ENCODE data around the gene ABCC3. TPM values are rescaled to one million over a fixed set of nuclear protein-coding genes. Genes with fewer than 3 reads are reported as not detected.

The ABCC3 gene
- total RNA-seq, 2 donors from 2014 or later = 0.22 to 0.91 TPM

DNA sequence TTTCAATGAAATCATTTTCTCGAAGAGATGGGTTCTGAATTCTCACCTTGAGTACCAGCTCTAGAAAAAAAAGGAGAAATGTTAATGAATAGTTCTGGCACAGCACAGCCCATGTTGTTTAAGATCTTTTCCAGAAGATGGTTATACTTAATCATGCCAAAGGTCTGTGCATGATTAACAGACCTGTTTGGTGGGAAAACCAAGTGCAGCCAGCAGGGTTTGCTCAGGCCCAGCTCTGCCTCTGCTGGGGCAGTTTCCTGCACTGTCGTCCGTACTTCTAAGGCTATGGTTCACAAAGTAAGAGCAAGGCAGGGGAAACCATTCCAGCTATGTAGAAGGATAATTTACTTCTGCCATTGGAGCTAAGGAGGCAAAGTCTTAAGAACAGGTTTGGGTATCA, 62.4 kb downstream of the ABCC3 start:
- Histone ChIP-seq H3K27ac (ENCODE audit: low read depth, low read length) (no peak overlapping the region), H3K27me3 (ENCODE audit: control insufficient read depth, insufficient read depth, low read length, poor library complexity, severe bottlenecking) (no peaks in the 10 kb centered on the region), H3K36me3 (ENCODE audit: control insufficient read depth, insufficient read depth, low read length) (peaks cover 88% of the 10 kb centered on the region), H3K4me3 (ENCODE audit: low read length) (no peak overlapping the region), H3K4me1 (ENCODE audit: control insufficient read depth, insufficient read depth, low read length) (no peaks in the 10 kb centered on the region), H3K9ac (ENCODE audit: extremely low read depth, low read length, poor library complexity, severe bottlenecking) (no peak overlapping the region), H3K9me3 (ENCODE audit: control insufficient read depth, low read length) (no peaks in the 10 kb centered on the region)
- DNase-seq = no peak
- no peak overlapping the region for H3K27ac Mint-ChIP-seq
- H3K9me3 Mint-ChIP-seq = no peaks in the 10 kb centered on the region
- WGBS, 2 experiments (ENCODE audit: insufficient coverage in 1 of 2, insufficient read length in 1 of 2) = 93 to 100% methylated on average over 3 of the region's 3 CpGs
- H3K4me3 Mint-ChIP-seq = no peak overlapping the region
- TF ChIP-seq, protein P1, sequence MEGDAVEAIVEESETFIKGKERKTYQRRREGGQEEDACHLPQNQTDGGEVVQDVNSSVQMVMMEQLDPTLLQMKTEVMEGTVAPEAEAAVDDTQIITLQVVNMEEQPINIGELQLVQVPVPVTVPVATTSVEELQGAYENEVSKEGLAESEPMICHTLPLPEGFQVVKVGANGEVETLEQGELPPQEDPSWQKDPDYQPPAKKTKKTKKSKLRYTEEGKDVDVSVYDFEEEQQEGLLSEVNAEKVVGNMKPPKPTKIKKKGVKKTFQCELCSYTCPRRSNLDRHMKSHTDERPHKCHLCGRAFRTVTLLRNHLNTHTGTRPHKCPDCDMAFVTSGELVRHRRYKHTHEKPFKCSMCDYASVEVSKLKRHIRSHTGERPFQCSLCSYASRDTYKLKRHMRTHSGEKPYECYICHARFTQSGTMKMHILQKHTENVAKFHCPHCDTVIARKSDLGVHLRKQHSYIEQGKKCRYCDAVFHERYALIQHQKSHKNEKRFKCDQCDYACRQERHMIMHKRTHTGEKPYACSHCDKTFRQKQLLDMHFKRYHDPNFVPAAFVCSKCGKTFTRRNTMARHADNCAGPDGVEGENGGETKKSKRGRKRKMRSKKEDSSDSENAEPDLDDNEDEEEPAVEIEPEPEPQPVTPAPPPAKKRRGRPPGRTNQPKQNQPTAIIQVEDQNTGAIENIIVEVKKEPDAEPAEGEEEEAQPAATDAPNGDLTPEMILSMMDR (conservative IDR thresholded peaks at IDR 0.05) = no peak
- H3K27me3 Mint-ChIP-seq (ENCODE audit: insufficient read depth) = no peaks in the 10 kb centered on the region
- H3K36me3 Mint-ChIP-seq (ENCODE audit: low read depth) = peaks cover 60% of the 10 kb centered on the region
- H3K4me1 Mint-ChIP-seq = peaks cover 4% of the 10 kb centered on the region

DNA sequence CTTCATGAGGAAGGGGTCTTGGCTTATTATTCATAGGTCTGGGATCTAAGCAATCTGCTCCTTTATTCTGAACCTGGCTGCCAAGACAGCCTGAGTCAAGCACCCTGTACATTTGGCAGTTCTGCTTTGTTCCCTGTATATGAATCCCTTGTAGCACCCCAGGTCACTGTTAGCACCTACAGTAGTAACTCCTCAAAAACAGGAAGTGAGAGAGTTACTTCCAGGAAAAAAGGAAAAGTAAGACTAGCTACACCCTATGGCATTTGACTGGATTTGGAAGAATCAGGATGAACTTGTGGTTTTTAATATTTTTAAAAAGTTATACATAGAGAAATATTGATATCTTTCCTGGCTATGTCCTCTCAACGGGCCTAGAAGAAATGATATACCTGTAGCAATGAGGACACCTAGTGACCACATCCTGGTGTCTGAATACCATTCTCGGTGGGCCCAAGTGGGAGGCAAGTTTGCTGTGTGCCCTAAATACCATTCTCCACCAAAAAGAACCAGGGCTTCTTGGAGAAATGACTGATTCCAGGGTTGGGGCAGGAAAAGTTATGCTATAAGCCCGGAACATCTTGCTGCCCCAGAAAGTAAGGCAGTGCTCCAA, 63.1 kb downstream of the ABCC3 start:
- H3K4me3 ChIP-seq (ENCODE audit: low read length) = no peak overlapping the region
- H3K27me3 ChIP-seq (ENCODE audit: control insufficient read depth, insufficient read depth, low read length, poor library complexity, severe bottlenecking) = no peaks in the 10 kb centered on the region
- Mint-ChIP-seq H3K4me1 (peaks cover 4% of the 10 kb centered on the region), H3K36me3 (ENCODE audit: low read depth) (peaks cover 60% of the 10 kb centered on the region), H3K27ac (no peak overlapping the region), H3K27me3 (ENCODE audit: insufficient read depth) (no peaks in the 10 kb centered on the region), H3K9me3 (no peaks in the 10 kb centered on the region), H3K4me3 (no peak overlapping the region)
- no peaks in the 10 kb centered on the region for H3K9me3 ChIP-seq (ENCODE audit: control insufficient read depth, low read length)
- H3K36me3 ChIP-seq (ENCODE audit: control insufficient read depth, insufficient read depth, low read length) = peaks cover 89% of the 10 kb centered on the region
- no peak for DNase-seq
- TF ChIP-seq, protein P1 (conservative IDR thresholded peaks at IDR 0.05) = peak; percentile 44
- WGBS, 2 experiments (ENCODE audit: insufficient coverage in 1 of 2, insufficient read length in 1 of 2) = 90% methylated on average over 3 of the region's 3 CpGs; no CpG with 5 or more reads in 1 of the 2 experiments
- no peak overlapping the region for H3K27ac ChIP-seq (ENCODE audit: low read depth, low read length)
- no peaks in the 10 kb centered on the region for H3K4me1 ChIP-seq (ENCODE audit: control insufficient read depth, insufficient read depth, low read length)
- H3K9ac ChIP-seq (ENCODE audit: extremely low read depth, low read length, poor library complexity, severe bottlenecking) = no peak overlapping the region

DNA sequence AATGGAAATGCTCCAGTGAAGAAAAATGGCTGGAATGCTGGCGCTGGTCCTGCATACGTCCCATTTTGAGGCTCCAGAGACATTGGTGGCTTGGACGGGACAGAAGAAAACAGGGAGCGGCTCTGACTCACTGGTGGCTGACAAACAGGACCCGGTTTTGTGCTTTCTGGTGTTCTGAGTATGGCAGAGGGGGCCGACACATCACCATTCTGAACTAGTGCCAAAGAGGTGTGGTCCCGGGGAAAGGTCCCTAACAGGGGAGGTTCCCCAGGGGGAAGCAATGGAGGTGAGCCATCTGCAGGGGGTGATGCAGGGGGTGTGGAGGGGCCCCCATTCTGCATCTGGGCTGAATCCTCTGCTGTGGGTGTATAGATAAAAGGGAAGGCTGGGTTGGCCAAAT, 64.7 kb downstream of the ABCC3 start:
- Mint-ChIP-seq H3K9me3 (no peaks in the 10 kb centered on the region), H3K27me3 (ENCODE audit: insufficient read depth) (no peaks in the 10 kb centered on the region), H3K4me3 (no peak overlapping the region), H3K27ac (peak overlapping the region; percentile 27), H3K36me3 (ENCODE audit: low read depth) (peaks cover 56% of the 10 kb centered on the region), H3K4me1 (peaks cover 10% of the 10 kb centered on the region)
- 95 to 97% methylated on average over 7 of the region's 7 CpGs for WGBS, 2 experiments (ENCODE audit: insufficient coverage in 1 of 2, insufficient read length in 1 of 2)
- H3K4me3 ChIP-seq (ENCODE audit: low read length) = no peak overlapping the region
- no peak overlapping the region for H3K27ac ChIP-seq (ENCODE audit: low read depth, low read length)
- H3K36me3 ChIP-seq (ENCODE audit: control insufficient read depth, insufficient read depth, low read length) = peaks cover 77% of the 10 kb centered on the region
- TF ChIP-seq, protein P1 (conservative IDR thresholded peaks at IDR 0.05) = no peak
- H3K4me1 ChIP-seq (ENCODE audit: control insufficient read depth, insufficient read depth, low read length) = no peaks in the 10 kb centered on the region
- no peak for DNase-seq
- H3K9ac ChIP-seq (ENCODE audit: extremely low read depth, low read length, poor library complexity, severe bottlenecking) = no peak overlapping the region
- H3K9me3 ChIP-seq (ENCODE audit: control insufficient read depth, low read length) = no peaks in the 10 kb centered on the region
- H3K27me3 ChIP-seq (ENCODE audit: control insufficient read depth, insufficient read depth, low read length, poor library complexity, severe bottlenecking) = no peaks in the 10 kb centered on the region
